ENCODE results near the gene WASL. TPM values are rescaled to one million over a fixed set of nuclear protein-coding genes. Genes with fewer than 3 reads are reported as not detected.
"Not testable (repeated sequence)": the region's sequence is repeated elsewhere in the genome, so short reads cannot be mapped to it uniquely, and the experiment has no call there.

The WASL gene
- total and polyA plus RNA-seq, 4 donors, result 21.3 to 48.2 (median 37.5) TPM

DNA sequence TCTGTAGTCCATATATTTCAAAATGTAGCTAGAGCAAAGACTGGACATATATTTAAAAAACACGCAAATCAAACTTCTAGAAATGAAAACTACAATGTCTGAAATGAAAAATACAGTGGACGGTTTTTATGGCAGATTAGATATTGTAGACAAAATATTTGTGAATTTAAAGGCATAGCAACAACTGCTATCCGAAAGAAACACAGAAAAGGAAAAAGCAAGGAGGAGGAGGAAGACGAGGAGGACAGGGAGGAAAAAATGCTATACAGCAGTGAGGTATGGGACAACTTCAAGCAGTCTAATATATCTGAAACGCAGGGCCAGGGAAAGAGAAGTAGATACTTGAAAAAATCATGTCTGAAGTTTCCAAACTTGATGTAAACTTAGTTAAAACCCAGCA lies 13.3 kb downstream of the WASL start:
- Histone ChIP-seq H3K4me3 (ENCODE audit: low read length in 2 of 2) (no peak overlapping the region), H3K4me1 (ENCODE audit: control insufficient read depth in 1 of 2, insufficient read depth in 2 of 2, low read length in 2 of 2) (no peaks in the 10 kb centered on the region), H3K36me3 (ENCODE audit: control insufficient read depth in 1 of 2, insufficient read depth in 2 of 2, low read length in 1 of 2) (no peaks in the 10 kb centered on the region), H3K27ac (ENCODE audit: low read depth in 1 of 2, low read length in 2 of 2) (no peak overlapping the region), H3K9me3 (ENCODE audit: control insufficient read depth, low read length) (no peaks in the 10 kb centered on the region), H3K27me3 (ENCODE audit: control insufficient read depth in 1 of 2, insufficient read depth in 2 of 2, low read length in 1 of 2) (no peaks in the 10 kb centered on the region)
- ATAC-seq (ENCODE audit: low FRiP score), result no peak
- DNase-seq, result no peak
- 90 to 92% methylated on average over 5 of the region's 5 CpGs for WGBS, 2 donors
- intact Hi-C loops (cut with DNase I), result no loop called here

DNA sequence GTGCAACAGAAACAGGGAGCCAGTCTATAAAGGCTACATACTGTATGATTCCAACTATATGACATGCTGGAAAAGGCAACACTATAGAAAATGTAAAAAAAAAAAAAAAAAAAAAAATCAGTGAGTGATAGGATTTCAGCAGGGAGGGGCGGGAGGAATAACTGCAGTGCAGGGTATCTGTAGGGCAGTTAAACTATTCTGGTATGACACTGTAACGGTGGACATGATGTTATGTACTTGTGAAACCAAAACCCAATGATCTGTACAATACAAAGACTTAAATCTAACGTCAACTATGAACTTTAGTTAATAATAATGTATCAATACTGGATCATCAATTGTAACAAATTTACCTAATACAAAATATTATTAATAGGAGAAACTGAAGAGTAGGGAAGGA lies 14.3 kb downstream of the WASL start:
- Histone ChIP-seq H3K9me3 (ENCODE audit: control insufficient read depth, low read length) (no peaks in the 10 kb centered on the region), H3K36me3 (ENCODE audit: control insufficient read depth in 1 of 2, insufficient read depth in 2 of 2, low read length in 1 of 2) (no peaks in the 10 kb centered on the region), H3K4me1 (ENCODE audit: control insufficient read depth in 1 of 2, insufficient read depth in 2 of 2, low read length in 2 of 2) (no peaks in the 10 kb centered on the region), H3K4me3 (ENCODE audit: low read length in 2 of 2) (no peak overlapping the region), H3K27me3 (ENCODE audit: control insufficient read depth in 1 of 2, insufficient read depth in 2 of 2, low read length in 1 of 2) (no peaks in the 10 kb centered on the region), H3K27ac (ENCODE audit: low read depth in 1 of 2, low read length in 2 of 2) (no peak overlapping the region)
- ATAC-seq (ENCODE audit: low FRiP score) (no peak), DNase-seq (no peak)
- WGBS, 2 donors, result 97 to 99% methylated on average over 3 of the region's 3 CpGs
- intact Hi-C loops (cut with DNase I), result no loop called here

GRCh38 chr7:123732413-123733091 lies 16.3 kb downstream of the WASL start:
- Histone ChIP-seq H3K27ac (ENCODE audit: low read depth in 1 of 2, low read length in 2 of 2) (no peak overlapping the region), H3K36me3 (ENCODE audit: control insufficient read depth in 1 of 2, insufficient read depth in 2 of 2, low read length in 1 of 2) (no peaks in the 10 kb centered on the region), H3K4me3 (ENCODE audit: low read length in 2 of 2) (no peak overlapping the region), H3K9me3 (ENCODE audit: control insufficient read depth, low read length) (no peaks in the 10 kb centered on the region), H3K4me1 (ENCODE audit: control insufficient read depth in 1 of 2, insufficient read depth in 2 of 2, low read length in 2 of 2) (no peaks in the 10 kb centered on the region), H3K27me3 (ENCODE audit: control insufficient read depth in 1 of 2, insufficient read depth in 2 of 2, low read length in 1 of 2) (no peaks in the 10 kb centered on the region)
- DNase-seq (no peak), ATAC-seq (ENCODE audit: low FRiP score) (no peak)
- intact Hi-C loops (cut with DNase I), result no loop called here
- 95 to 96% methylated on average over 3 of the region's 3 CpGs for WGBS, 2 donors

DNA sequence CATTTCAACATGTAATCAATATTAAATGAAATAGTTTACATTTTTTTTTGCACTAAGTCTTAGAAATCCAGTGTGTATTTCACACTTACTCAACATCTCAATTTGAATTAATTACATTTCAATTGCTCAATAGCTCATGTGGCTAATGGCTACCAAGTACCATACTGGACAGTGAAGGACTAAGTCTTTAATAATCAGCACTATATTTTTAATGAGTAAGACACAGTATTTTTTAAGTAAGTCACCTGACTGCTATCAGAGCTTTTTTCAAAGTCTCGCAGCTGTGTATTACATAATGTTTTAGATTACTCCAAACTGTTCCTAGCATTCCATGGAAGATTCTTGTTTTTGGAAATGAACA lies 19.6 kb downstream of the WASL start:
- Histone ChIP-seq H3K27ac (ENCODE audit: low read depth in 1 of 2, low read length in 2 of 2) (no peak overlapping the region), H3K4me3 (ENCODE audit: low read length in 2 of 2) (no peak overlapping the region), H3K36me3 (ENCODE audit: control insufficient read depth in 1 of 2, insufficient read depth in 2 of 2, low read length in 1 of 2) (no peaks in the 10 kb centered on the region), H3K27me3 (ENCODE audit: control insufficient read depth in 1 of 2, insufficient read depth in 2 of 2, low read length in 1 of 2) (no peaks in the 10 kb centered on the region), H3K9me3 (ENCODE audit: control insufficient read depth, low read length) (no peaks in the 10 kb centered on the region), H3K4me1 (ENCODE audit: control insufficient read depth in 1 of 2, insufficient read depth in 2 of 2, low read length in 2 of 2) (peaks cover 0 to 2% of the 10 kb centered on the region in 2 donors)
- DNase-seq, result no peak
- 91% methylated on average over 1 of the region's 1 CpG for WGBS, 2 donors
- no peak for ATAC-seq (ENCODE audit: low FRiP score)
- intact Hi-C loops (cut with DNase I), result no loop called here

DNA sequence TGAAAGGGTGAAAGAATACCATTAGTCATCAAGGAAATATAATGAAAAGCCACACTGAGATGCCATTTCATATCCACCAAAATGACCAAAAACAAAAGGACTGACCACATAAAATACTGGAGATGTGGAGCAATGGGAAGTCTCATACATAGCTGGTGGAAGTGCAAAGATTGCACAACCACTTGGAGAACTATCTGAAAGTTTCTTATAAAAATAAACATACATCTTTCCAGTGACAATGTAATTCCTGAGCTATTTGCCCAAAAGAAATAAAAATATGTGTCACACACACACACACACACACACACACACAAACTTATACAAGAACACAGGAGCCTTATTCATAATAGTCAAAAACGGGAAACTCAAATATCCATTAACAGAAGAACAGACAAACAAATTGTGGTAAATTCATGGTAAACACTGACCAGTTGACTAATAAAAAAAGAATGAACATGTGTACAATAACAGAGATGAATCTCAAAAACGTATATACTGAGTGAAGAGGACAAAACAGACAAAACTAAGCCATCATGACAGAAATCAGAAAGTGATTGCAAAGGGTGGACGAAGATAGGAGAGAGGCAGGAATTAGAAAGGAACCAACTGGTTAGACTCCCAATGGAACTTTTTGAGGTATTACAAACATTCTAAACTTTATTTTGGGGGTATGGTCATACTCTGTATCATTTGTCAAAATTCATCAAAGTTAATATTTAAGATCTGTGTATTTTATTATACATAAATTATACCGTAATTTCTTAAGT lies 21.5 kb downstream of the WASL start:
- 57% methylated on average over 4 of the region's 4 CpGs for WGBS, 2 donors
- Histone ChIP-seq H3K4me1 (ENCODE audit: control insufficient read depth in 1 of 2, insufficient read depth in 2 of 2, low read length in 2 of 2) (peaks cover 2% of the 10 kb centered on the region in 2 donors), H3K27me3 (ENCODE audit: control insufficient read depth in 1 of 2, insufficient read depth in 2 of 2, low read length in 1 of 2) (no peaks in the 10 kb centered on the region), H3K9me3 (ENCODE audit: control insufficient read depth, low read length) (no peaks in the 10 kb centered on the region), H3K36me3 (ENCODE audit: control insufficient read depth in 1 of 2, insufficient read depth in 2 of 2, low read length in 1 of 2) (no peaks in the 10 kb centered on the region), H3K4me3 (ENCODE audit: low read length in 2 of 2) (no peak overlapping the region), H3K27ac (ENCODE audit: low read depth in 1 of 2, low read length in 2 of 2) (no peak overlapping the region)
- ATAC-seq (ENCODE audit: low FRiP score) (peak; percentile 70), DNase-seq (no peak)
- intact Hi-C loops (cut with DNase I), result no loop called here

DNA sequence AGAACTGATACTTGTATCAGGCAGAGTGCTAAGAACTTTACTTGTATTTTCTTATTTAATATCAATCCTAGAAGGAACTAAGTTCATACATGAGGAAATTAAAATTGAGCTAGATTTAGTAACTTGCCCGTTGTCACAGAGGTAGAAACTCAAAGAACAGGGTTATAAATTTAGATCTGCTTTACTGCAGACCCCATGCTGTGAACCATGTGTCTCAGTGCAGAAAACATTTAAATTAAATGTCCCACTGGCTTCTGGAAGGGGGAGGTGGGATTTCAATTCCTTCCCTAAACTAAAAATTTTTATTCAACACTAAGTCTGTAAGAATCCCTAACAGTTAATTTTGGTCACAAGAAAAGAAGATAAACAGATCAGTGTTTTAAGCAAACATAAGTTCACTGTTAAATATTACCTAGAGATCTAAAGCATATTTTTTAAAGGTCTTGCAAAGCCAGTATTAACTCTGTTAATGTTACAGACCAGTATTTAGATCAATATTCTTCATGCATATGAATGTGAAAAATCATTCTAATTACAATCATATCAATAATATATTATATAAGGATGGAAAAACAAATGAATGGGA lies 23.1 kb downstream of the WASL start:
- intact Hi-C loops (cut with DNase I), result no loop called here
- Histone ChIP-seq H3K4me1 (ENCODE audit: control insufficient read depth in 1 of 2, insufficient read depth in 2 of 2, low read length in 2 of 2) (peaks cover 2% of the 10 kb centered on the region in 2 donors), H3K4me3 (ENCODE audit: low read length in 2 of 2) (no peak overlapping the region), H3K27ac (ENCODE audit: low read depth in 1 of 2, low read length in 2 of 2) (no peak overlapping the region), H3K27me3 (ENCODE audit: control insufficient read depth in 1 of 2, insufficient read depth in 2 of 2, low read length in 1 of 2) (no peaks in the 10 kb centered on the region), H3K9me3 (ENCODE audit: control insufficient read depth, low read length) (no peaks in the 10 kb centered on the region), H3K36me3 (ENCODE audit: control insufficient read depth in 1 of 2, insufficient read depth in 2 of 2, low read length in 1 of 2) (no peaks in the 10 kb centered on the region)
- DNase-seq (no peak), ATAC-seq (ENCODE audit: low FRiP score) (no peak)
- 19 to 37% methylated on average over 1 of the region's 1 CpG for WGBS, 2 donors

GRCh38 chr7:123724817-123725253 lies 24.0 kb downstream of the WASL start:
- no peaks in the 10 kb centered on the region for H3K9me3 ChIP-seq (ENCODE audit: control insufficient read depth, low read length)
- no peaks in the 10 kb centered on the region for H3K27me3 ChIP-seq (ENCODE audit: control insufficient read depth in 1 of 2, insufficient read depth in 2 of 2, low read length in 1 of 2)
- H3K4me3 ChIP-seq (ENCODE audit: low read length in 2 of 2), result no peak overlapping the region
- intact Hi-C loops (cut with DNase I), result no loop called here
- peaks cover 2% of the 10 kb centered on the region in 2 donors for H3K4me1 ChIP-seq (ENCODE audit: control insufficient read depth in 1 of 2, insufficient read depth in 2 of 2, low read length in 2 of 2)
- no peaks in the 10 kb centered on the region for H3K36me3 ChIP-seq (ENCODE audit: control insufficient read depth in 1 of 2, insufficient read depth in 2 of 2, low read length in 1 of 2)
- WGBS, 2 donors, result 61 to 70% methylated on average over 3 of the region's 3 CpGs
- ATAC-seq (ENCODE audit: low FRiP score) (no peak), DNase-seq (no peak)
- H3K27ac ChIP-seq (ENCODE audit: low read depth in 1 of 2, low read length in 2 of 2), result no peak overlapping the region

- H3K9me3 ChIP-seq (ENCODE audit: control insufficient read depth, low read length), result no peaks in the 10 kb centered on the region
- H3K36me3 ChIP-seq (ENCODE audit: control insufficient read depth in 1 of 2, insufficient read depth in 2 of 2, low read length in 1 of 2), result no peaks in the 10 kb centered on the region
- DNase-seq (no peak), ATAC-seq (ENCODE audit: low FRiP score) (no peak)
- H3K4me3 ChIP-seq (ENCODE audit: low read length in 2 of 2), result no peak overlapping the region
- H3K4me1 ChIP-seq (ENCODE audit: control insufficient read depth in 1 of 2, insufficient read depth in 2 of 2, low read length in 2 of 2), result peaks cover 2 to 7% of the 10 kb centered on the region in 2 donors
- no peaks in the 10 kb centered on the region for H3K27me3 ChIP-seq (ENCODE audit: control insufficient read depth in 1 of 2, insufficient read depth in 2 of 2, low read length in 1 of 2)
- 88 to 90% methylated on average over 3 of the region's 3 CpGs for WGBS, 2 donors
- no peak overlapping the region for H3K27ac ChIP-seq (ENCODE audit: low read depth in 1 of 2, low read length in 2 of 2)
- intact Hi-C loops (cut with DNase I), result no loop called here
These were observed 24.9 kb downstream of the WASL start for GRCh38 chr7:123723913-123724312.

GRCh38 chr7:123720527-123720926 lies 28.3 kb downstream of the WASL start:
- ATAC-seq (ENCODE audit: low FRiP score); H3K27ac ChIP-seq (ENCODE audit: low read depth in 1 of 2, low read length in 2 of 2); H3K36me3 ChIP-seq (ENCODE audit: control insufficient read depth in 1 of 2, insufficient read depth in 2 of 2, low read length in 1 of 2); H3K4me1 ChIP-seq (ENCODE audit: control insufficient read depth in 1 of 2, insufficient read depth in 2 of 2, low read length in 2 of 2); H3K9me3 ChIP-seq (ENCODE audit: control insufficient read depth, low read length); intact Hi-C loops (cut with DNase I); H3K27me3 ChIP-seq (ENCODE audit: control insufficient read depth in 1 of 2, insufficient read depth in 2 of 2, low read length in 1 of 2); H3K4me3 ChIP-seq (ENCODE audit: low read length in 2 of 2): not testable (repeated sequence)
- 39 to 49% methylated on average over 3 of the region's 3 CpGs for WGBS, 2 donors
- DNase-seq, result peak in 1 of 2 donors; percentile 70
